ENCODE measurements around the gene BRK1.
"Not testable (repeated sequence)": the region's sequence is repeated elsewhere in the genome, so short reads cannot be mapped to it uniquely, and the experiment has no call there.

The BRK1 gene

GRCh38 chr3:10170915-10171478, 55.5 kb downstream of the BRK1 start:
- no peak overlapping the region for H3K27ac Mint-ChIP-seq (ENCODE audit: low read depth)
- H3K27me3 Mint-ChIP-seq: no peaks in the 10 kb centered on the region
- H3K9me3 Mint-ChIP-seq: peaks cover 7% of the 10 kb centered on the region
- peaks cover 2% of the 10 kb centered on the region for H3K36me3 Mint-ChIP-seq (ENCODE audit: insufficient read depth)
- DNase-seq (ENCODE audit: low spot score in 2 of 2) (no peak), ATAC-seq (replicated peaks; ENCODE audit: extremely low read depth, poor library complexity, severe bottlenecking) (no peak)
- H3K4me1 Mint-ChIP-seq: peaks cover 5% of the 10 kb centered on the region
- H3K4me3 Mint-ChIP-seq: no peak overlapping the region

DNA sequence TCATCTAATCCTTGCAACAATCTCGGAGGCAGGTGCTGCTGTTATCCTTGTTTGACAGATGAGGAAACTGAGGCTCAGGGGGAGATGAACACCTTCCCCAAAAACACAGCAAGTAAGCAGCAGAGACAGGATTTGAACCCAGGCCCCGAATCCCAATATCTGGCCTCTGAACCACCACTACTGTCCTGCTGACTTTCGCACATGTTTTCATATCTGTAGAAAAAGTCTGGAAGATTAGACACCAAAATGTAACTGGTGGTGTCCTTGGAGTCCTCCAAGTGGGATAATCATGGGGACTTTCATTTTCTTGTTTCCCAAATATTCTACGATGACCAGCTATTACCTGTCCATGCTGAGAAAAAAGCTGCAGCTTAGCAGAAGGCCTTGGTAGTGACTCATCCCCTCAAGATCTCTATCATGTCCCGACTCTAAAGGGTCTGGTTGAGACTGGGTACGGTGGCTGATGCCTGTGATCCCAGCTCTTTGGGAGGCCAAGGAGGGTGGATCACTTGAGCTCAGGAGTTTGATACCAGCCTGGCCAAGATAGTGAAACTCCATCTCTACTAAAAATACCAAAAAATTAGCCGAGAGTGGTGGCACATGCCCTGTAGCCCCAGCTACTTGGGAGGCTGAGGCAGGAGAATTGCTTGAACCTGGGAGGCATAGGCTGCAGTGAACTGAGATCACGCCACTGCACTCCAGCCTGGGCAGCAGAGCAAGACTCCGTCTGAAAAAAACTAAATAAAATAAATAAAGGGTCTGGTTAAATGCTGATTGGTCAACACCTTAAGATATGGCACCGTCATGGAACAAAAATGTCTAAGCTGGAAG, 57.8 kb downstream of the BRK1 start:
- DNase-seq (ENCODE audit: low spot score in 2 of 2): no peak
- no peak overlapping the region for H3K27ac Mint-ChIP-seq (ENCODE audit: low read depth)
- H3K9me3 Mint-ChIP-seq: peaks cover 7% of the 10 kb centered on the region
- ATAC-seq (replicated peaks; ENCODE audit: extremely low read depth, poor library complexity, severe bottlenecking): no peak
- no peaks in the 10 kb centered on the region for H3K27me3 Mint-ChIP-seq
- H3K4me1 Mint-ChIP-seq: no peaks in the 10 kb centered on the region
- peaks cover 4% of the 10 kb centered on the region for H3K36me3 Mint-ChIP-seq (ENCODE audit: insufficient read depth)
- no peak overlapping the region for H3K4me3 Mint-ChIP-seq

GRCh38 chr3:10173926-10174435, 58.5 kb downstream of the BRK1 start:
- no peaks in the 10 kb centered on the region for H3K4me1 Mint-ChIP-seq
- no peak for DNase-seq (ENCODE audit: low spot score in 2 of 2)
- H3K27ac Mint-ChIP-seq (ENCODE audit: low read depth): no peak overlapping the region
- no peak for ATAC-seq (replicated peaks; ENCODE audit: extremely low read depth, poor library complexity, severe bottlenecking)
- H3K4me3 Mint-ChIP-seq: no peak overlapping the region
- H3K27me3 Mint-ChIP-seq: no peaks in the 10 kb centered on the region
- peaks cover 5% of the 10 kb centered on the region for H3K36me3 Mint-ChIP-seq (ENCODE audit: insufficient read depth)
- H3K9me3 Mint-ChIP-seq: peaks cover 1% of the 10 kb centered on the region

- not testable (repeated sequence) for DNase-seq (ENCODE audit: low spot score in 2 of 2); ATAC-seq (replicated peaks; ENCODE audit: extremely low read depth, poor library complexity, severe bottlenecking); H3K4me1 Mint-ChIP-seq; H3K9me3 Mint-ChIP-seq; H3K27ac Mint-ChIP-seq (ENCODE audit: low read depth); H3K27me3 Mint-ChIP-seq; H3K4me3 Mint-ChIP-seq
- H3K36me3 Mint-ChIP-seq (ENCODE audit: insufficient read depth): peaks cover 10% of the 10 kb centered on the region
Measured at GRCh38 chr3:10175334-10175733, 59.9 kb downstream of the BRK1 start.

GRCh38 chr3:10176150-10176549, 60.7 kb downstream of the BRK1 start:
- H3K4me1 Mint-ChIP-seq; H3K27me3 Mint-ChIP-seq; ATAC-seq (replicated peaks; ENCODE audit: extremely low read depth, poor library complexity, severe bottlenecking); H3K27ac Mint-ChIP-seq (ENCODE audit: low read depth); DNase-seq (ENCODE audit: low spot score in 2 of 2); H3K4me3 Mint-ChIP-seq; H3K9me3 Mint-ChIP-seq: not testable (repeated sequence)
- H3K36me3 Mint-ChIP-seq (ENCODE audit: insufficient read depth): peaks cover 10% of the 10 kb centered on the region
